HK-2 (cell line): ENCODE measurements around the gene ZFAND3.
"Not testable (repeated sequence)": the region's sequence is repeated elsewhere in the genome, so short reads cannot be mapped to it uniquely, and the experiment has no call there.

Experiments
- DNase-seq: peaks from one replicate; pipeline ENCODE4 v3.0.0-alpha.2; 2018; ENCODE audit not compliant: unreplicated experiment

ZFAND3 gene

GRCh38 chr6:38091613-38092012 is 272.1 kb downstream of the ZFAND3 start:
- no peak for DNase-seq

GRCh38 chr6:38092465-38092864 is 272.9 kb downstream of the ZFAND3 start:
- no peak for DNase-seq

- no peak for DNase-seq
Measured at GRCh38 chr6:38092964-38093363, 273.4 kb downstream of the ZFAND3 start.

GRCh38 chr6:38095054-38095453 is 275.5 kb downstream of the ZFAND3 start:
- no peak for DNase-seq

GRCh38 chr6:38099221-38099620 is 279.7 kb downstream of the ZFAND3 start:
- no peak for DNase-seq

- DNase-seq = no peak
Measured at GRCh38 chr6:38100380-38100779, 280.9 kb downstream of the ZFAND3 start.

GRCh38 chr6:38103921-38104320 is 284.4 kb downstream of the ZFAND3 start:
- DNase-seq = no peak

- DNase-seq = no peak
Measured at GRCh38 chr6:38105066-38105465, 285.5 kb downstream of the ZFAND3 start.

- no peak for DNase-seq
Measured at GRCh38 chr6:38107073-38107472, 287.5 kb downstream of the ZFAND3 start.

- DNase-seq = no peak
Measured at GRCh38 chr6:38110481-38110971, 291.0 kb downstream of the ZFAND3 start.

GRCh38 chr6:38112181-38112580 is 292.7 kb downstream of the ZFAND3 start:
- no peak for DNase-seq

GRCh38 chr6:38113825-38114576 is 294.5 kb downstream of the ZFAND3 start:
- no peak for DNase-seq

- DNase-seq = no peak
Measured at GRCh38 chr6:38114976-38115625, 295.6 kb downstream of the ZFAND3 start.

GRCh38 chr6:38115626-38116008 is 296.1 kb downstream of the ZFAND3 start:
- DNase-seq = no peak

GRCh38 chr6:38116248-38116647 is 296.7 kb downstream of the ZFAND3 start:
- DNase-seq = no peak

GRCh38 chr6:38117281-38117680 is 297.8 kb downstream of the ZFAND3 start:
- DNase-seq = no peak

- DNase-seq = no peak
Measured at GRCh38 chr6:38118791-38119365, 299.4 kb downstream of the ZFAND3 start.

- DNase-seq = no peak
Measured at GRCh38 chr6:38119516-38119915, 300.0 kb downstream of the ZFAND3 start.

- not testable (repeated sequence) for DNase-seq
Measured at GRCh38 chr6:38124224-38124926, 304.8 kb downstream of the ZFAND3 start.

- no peak for DNase-seq
Measured at GRCh38 chr6:38127284-38127683, 307.8 kb downstream of the ZFAND3 start.

- peak; percentile 36 for DNase-seq
Measured at GRCh38 chr6:38131527-38131965, 312.0 kb downstream of the ZFAND3 start.
